ENCODE data around the gene NFATC4.
"Not testable (repeated sequence)": the region's sequence is repeated elsewhere in the genome, so short reads cannot be mapped to it uniquely, and the experiment has no call there.

Gene NFATC4

GRCh38 chr14:24339284-24340151 lies 28.5 kb upstream of the NFATC4 start, which contains the start of gene RIPK3:
Gene RIPK3 (minus strand): TSS chr14:24339991. CDS start chr14:24339826, 165 bp downstream.
- peak; percentile 74 for DNase-seq

DNA sequence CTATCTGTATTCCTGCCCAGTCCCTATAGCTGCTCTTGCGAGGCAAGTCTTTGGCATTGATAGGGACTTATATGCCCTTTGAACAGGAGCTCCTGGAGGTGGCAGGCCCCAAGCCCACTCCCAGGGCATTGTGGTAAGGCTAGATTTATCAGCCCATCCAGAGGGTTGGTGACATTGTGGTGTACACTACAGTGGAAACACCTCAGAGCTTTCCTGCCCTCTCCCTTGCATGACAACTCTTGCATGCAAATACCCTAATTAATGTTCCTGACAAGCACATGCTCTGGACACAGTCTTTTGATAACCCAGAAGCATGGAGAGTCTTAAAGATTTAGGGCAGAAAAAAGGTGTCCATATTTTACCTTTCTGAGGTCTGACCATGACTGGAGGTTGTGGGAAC lies 27.4 kb upstream of the NFATC4 start:
- DNase-seq: no peak

GRCh38 chr14:24342889-24343288 lies 25.1 kb upstream of the NFATC4 start:
- DNase-seq: no peak

GRCh38 chr14:24343795-24344660 lies 24.0 kb upstream of the NFATC4 start:
- no peak for DNase-seq

DNA sequence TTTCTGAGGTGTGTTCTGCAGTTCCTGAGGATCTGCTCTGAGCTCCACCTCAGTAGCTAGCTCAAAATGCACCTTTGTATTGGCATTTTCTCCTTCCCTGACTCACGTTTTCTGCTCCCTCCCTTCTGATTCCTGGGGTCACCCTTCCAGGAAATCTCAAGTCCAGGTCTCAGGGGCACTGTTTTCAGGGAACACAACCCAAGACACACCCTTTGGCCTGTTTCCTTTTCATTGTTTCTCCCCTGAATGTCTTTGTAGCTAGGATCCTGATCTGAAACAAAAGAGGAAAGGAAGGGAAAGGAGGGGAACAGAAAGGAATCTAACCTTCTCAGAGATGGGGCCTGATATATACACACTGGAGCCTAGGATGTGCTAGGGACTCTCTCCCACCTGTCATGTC lies 20.9 kb upstream of the NFATC4 start:
- no peak for DNase-seq

GRCh38 chr14:24348186-24348585 lies 19.8 kb upstream of the NFATC4 start:
- DNase-seq: no peak

DNA sequence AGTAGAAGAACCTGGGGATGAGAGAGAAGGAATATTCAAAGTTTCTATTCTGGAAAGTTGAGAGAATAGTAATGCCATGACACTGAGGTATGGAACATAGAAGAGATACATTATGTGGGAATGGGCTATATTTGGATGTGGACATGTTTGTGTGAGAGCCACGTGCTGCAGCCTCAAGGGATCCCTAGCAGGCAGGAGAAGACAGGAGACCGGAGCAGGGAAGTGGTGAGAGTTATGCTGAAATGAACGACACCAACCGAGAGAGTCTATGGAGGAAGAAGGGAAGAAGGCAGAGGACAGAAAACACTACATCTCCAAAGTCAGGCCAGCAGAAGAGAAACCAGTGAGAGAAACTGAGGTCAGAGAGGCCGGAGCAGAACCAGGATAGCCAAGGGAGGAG lies 18.2 kb upstream of the NFATC4 start:
- DNase-seq: no peak

DNA sequence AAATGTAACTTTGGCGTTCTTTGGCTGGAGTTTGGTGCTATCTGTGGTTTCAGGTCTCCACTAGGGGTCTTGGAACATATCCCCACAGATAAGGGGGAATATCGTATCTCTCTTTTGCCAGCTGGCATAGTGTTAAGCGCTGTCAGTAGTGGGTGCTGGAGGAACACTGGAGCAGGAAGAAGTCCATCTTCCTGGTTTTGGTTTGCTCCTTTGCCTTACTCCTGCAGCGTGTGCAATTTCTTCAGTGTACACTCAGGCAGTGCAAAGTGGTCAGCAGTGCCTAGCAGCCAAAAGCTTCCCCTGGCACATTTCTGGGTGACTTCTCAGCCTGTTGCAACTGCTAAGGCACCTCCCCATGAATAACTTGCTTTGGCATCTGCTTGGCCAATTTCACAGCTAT lies 16.5 kb upstream of the NFATC4 start:
- DNase-seq: no peak

- DNase-seq: no peak
Observed at GRCh38 chr14:24353559-24354481, 14.2 kb upstream of the NFATC4 start.

- DNase-seq: not testable (repeated sequence)
Observed at GRCh38 chr14:24354482-24354825, 13.5 kb upstream of the NFATC4 start.

- DNase-seq: no peak
Observed at GRCh38 chr14:24355009-24355408, 13.0 kb upstream of the NFATC4 start.

DNA sequence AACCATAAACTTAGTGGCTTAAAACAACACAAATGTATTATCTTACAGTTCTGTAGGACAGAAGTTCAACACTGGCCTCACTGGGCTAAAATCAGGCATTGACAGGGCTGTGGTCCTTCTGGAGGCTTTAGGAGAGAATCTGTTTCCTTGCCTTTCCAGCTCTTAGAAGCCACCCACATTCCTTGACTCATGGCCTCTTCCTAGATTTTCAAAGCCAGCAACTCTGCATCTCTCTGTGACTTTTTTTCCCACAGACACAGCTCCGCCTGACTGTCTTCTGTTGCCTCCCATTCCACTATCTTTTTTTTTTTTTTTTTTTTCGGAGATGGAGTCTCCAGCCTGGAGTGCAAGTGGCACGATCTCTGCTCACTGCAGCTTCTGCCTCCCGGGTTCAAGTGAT lies 11.8 kb upstream of the NFATC4 start:
- no peak for DNase-seq

- DNase-seq: no peak
Observed at GRCh38 chr14:24360281-24360680, 7.7 kb upstream of the NFATC4 start.

- DNase-seq: no peak
Observed at GRCh38 chr14:24361326-24361725, 6.7 kb upstream of the NFATC4 start.

GRCh38 chr14:24362241-24362960 lies 5.6 kb upstream of the NFATC4 start:
- no peak for DNase-seq

GRCh38 chr14:24363401-24363800 lies 4.6 kb upstream of the NFATC4 start:
- DNase-seq: no peak

GRCh38 chr14:24364841-24365240 lies 3.1 kb upstream of the NFATC4 start:
- DNase-seq: no peak

DNA sequence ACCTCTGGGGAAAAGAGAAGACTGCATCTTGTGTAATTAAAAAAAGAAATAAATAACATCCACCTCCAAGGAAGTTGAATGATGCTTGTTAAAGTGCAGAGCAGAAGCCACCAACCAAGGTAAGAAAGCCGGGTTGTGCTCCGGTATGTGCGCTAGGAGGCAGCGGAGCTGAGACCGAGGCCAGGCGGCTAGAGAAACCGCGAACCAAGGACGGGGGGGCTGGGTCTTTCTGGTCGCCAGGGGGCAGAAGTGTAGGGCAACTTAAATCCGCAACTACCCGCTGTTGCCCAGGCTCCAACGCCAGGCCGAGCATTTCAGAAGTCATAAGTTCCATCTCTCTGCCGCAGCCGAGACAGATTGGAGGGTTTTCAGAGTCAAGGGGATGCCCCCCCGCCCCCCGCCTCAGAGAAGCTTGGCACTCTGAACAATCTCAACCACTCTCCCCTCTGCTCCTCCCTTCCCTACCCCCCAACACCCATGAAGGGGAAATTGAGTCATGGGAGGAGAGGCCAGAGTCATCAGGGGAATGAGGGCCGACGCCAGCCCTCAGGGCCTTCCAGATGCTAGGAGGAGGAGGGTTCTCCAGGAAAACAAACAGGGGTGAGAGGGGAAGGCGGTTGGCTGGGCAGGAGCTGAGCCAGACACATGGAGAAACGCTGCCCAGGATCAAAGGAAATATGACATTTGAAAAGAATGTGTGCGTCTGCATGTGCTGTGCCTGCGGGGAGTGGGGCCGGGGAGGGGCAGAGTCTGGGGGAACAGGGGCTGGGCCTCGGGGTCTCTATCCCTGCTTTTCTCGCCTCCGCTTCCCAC lies 2.2 kb upstream of the NFATC4 start:
- DNase-seq: peak; percentile 69

DNA sequence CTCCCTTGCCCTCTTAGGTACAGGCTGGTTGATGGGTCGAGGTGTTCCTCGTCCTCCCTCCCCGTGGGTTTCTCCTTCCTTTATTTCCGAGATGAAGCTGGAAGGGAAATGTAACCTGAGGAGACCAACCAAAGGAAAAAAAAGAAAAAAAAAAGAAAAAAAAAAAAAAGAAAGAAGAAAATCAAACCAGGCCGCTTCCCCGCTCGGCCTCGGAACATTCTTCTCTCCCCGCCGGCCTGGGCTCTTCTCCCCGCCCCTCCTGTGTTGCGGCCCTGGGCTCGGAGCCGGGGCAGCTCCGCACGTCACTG lies 1.6 kb upstream of the NFATC4 start:
- no peak for DNase-seq

DNA sequence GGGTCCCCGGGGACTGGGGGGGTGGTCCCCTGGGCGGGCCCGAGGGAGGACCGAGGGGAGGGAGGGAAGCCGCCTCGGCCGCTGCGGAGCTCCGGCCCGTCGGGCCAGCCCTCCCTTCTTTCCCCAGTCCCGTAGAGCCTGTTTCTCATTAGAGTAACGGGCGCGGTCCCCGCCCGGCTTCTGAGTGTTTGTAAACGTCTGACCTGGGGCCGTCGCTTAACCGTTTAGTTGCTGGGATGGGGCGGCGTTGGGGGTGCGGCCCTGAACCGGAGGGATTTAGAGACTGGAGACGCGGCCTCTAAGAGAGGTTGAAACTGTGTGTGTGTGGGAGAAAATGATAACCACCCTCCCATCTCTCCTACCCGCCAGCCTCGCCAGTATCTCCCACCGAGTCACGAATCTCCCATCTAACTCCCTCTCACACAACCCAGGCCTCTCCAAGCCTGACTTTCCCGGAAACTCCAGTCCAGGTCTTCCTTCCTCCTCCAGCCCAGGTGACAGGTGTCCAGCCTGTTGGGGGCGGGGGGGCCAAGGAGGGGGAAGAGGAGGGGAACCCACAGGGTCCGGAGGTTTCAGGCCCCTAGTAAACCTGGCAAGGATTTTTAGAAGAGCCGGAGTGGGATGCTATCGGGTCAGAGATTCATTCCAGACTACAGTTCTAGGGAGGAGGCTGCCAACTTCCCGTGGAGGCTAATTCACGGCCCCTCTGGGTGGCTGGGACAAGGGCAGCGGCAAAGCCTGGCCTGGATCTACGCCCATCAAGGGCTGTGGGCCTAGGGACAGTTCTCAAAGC lies 1.1 kb upstream of the NFATC4 start:
- DNase-seq: no peak

DNA sequence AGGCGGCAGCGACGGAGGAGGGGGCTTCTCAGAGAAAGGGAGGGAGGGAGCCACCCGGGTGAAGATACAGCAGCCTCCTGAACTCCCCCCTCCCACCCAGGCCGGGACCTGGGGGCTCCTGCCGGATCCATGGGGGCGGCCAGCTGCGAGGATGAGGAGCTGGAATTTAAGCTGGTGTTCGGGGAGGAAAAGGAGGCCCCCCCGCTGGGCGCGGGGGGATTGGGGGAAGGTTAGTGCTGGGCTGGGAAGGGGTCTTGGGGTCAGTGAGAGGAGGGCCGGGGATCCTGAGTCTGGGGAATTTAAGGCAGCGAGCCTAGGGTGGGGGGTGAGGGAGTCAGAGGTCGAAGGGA lies 203 bp downstream of the NFATC4 start:
- DNase-seq: no peak

Measured in activated CD4-positive, alpha-beta T cell treated with anti-CD3 and anti-CD28 coated beads, Interleukin-2, Interleukin-6, amounts not matched to agents 100 ng/mL and 50 ng/mL, durations not matched to agents 16 hours and 8 hours (primary cell).